ENCODE measurements around the gene CCDC74B. TPM values are rescaled to one million over a fixed set of nuclear protein-coding genes. Genes with fewer than 3 reads are reported as not detected.
"Not testable (repeated sequence)": the region's sequence is repeated elsewhere in the genome, so short reads cannot be mapped to it uniquely, and the experiment has no call there.

The CCDC74B gene
- total RNA-seq, 1 donor from 2014 or later: 10.9 TPM

DNA sequence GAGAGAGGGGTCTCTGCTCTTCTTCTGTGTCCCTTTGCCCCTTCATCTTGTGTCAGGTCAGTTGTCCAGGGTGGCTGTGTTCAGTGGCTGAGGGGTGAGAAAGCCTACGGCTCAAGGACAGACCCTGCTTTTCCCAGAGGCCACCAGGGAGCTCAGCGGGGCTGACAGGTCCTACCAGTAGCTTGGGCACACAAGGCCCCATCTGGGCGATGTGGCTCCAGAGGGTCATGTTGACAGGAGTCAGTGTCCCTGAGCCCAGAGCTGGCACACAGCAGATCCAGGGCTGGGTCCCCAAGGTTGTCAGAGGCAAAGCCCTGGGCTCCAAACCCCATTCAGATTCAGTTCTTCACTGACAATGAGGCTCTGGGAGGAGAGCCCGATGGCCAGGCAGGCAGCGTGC, 7.8 kb downstream of the CCDC74B start:
- H3K27ac Mint-ChIP-seq; H3K36me3 Mint-ChIP-seq (ENCODE audit: insufficient read depth); H3K4me3 Mint-ChIP-seq (ENCODE audit: low read depth); H3K4me1 Mint-ChIP-seq (ENCODE audit: low read depth); H3K9me3 Mint-ChIP-seq (ENCODE audit: low read depth); DNase-seq (ENCODE audit: low spot score, unreplicated experiment); H3K27me3 Mint-ChIP-seq: not testable (repeated sequence)

DNA sequence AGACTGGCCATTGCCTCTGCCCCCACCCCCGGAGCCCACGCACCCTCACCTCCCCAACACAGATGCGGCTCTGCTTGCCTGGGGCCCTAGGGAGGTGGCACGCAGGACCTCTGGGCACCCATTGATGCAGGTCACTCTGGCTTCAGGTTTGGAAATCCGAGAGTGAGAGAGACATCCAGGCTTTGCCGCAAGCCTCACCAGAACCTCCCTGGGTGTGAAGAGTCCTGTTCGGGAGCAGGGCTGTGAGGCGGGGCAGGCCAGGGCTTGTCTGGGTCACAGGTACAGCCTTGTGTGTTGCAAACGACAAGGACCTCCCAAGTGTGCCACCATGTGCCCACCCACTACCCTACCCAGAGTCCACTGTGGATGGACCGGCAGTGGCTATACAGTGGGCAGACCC, 8.4 kb downstream of the CCDC74B start:
- H3K4me1 Mint-ChIP-seq (ENCODE audit: low read depth); H3K36me3 Mint-ChIP-seq (ENCODE audit: insufficient read depth); H3K9me3 Mint-ChIP-seq (ENCODE audit: low read depth); H3K27me3 Mint-ChIP-seq; H3K4me3 Mint-ChIP-seq (ENCODE audit: low read depth); H3K27ac Mint-ChIP-seq: not testable (repeated sequence)
- DNase-seq (ENCODE audit: low spot score, unreplicated experiment): peak; percentile 6

DNA sequence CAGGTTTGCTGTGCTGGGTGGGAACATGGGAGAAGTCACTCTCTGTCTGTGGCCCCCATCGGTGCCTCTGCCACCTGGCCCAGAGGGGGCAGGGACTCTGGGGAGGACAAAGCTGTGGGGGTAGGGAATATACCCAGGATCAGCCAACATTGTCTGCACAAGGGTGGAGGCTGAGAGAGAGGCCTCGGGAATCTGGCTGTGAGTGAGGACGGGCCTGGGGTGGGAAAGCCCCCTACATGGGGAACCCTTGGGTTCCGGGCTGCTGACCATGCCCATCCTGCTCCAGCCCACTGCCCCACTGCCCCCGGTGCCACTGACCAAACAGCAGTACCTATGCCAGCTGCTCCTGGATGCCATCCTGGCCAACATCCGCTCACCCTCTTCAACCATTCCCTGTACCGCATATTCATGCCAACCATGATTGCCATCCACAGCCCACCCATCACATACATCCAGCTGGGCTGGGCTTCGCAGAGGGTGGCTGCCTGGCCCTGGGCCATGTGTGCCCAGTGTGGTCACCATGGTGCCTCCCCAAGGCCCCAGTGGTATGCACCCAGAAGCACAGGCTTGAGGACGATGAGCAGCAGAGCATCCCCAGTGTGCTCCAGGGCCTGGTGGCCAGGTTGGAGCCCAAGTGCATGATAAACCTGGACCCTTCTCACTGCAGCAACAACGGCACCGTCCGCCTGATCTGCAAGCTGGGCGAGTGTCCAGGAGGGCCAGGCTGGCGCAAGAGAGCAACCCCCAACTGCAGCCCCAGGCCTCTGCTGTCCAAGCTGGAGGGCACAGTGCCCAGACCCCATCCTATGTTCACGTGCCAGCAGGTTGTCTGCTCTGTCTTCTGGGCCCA, 9.0 kb downstream of the CCDC74B start:
- Mint-ChIP-seq H3K27me3 (no peaks in the 10 kb centered on the region), H3K27ac (no peak overlapping the region)

DNA sequence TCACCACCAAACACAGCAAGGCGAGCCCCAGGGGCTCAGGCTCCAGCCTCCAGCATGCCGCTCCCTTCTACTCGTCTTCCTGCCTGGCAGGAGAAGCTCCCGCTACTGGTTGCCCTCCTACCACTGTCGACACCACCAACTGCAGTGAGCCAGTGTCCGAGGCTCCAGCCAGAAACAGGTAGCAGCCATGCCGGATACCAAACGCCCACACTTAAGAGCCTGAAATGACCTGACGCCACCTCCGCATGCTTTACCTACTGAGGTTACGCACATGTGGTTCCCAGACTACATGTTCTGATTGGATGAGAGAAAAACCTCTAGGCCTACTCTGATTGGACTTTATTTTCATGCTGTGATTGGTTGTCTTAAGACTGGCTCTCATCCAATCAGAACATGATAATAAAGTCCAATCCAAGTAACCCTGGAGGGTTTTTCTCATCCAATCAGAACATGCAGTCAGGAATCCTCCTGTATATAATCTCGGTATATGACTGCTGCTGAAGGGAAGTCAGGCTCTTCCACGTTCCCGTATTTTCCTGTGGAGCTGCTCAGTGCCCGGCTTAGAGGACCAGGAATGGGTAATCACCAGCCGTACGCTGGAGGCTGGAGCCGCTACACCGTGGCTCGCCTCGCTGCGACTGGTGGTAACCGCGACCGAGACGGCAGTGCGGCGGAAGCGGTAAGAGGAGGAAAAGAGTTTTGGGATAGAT, 15.6 kb downstream of the CCDC74B start, which contains the start of gene POTEF:
POTEF (minus strand) TSS at position 103 of the 710 bp plus-strand sequence. CDS start 8,707 bp downstream, outside the sequence.
- peak within 1 kb of the TSS; percentile 98 for H3K4me3 Mint-ChIP-seq (ENCODE audit: low read depth)
- not testable (repeated sequence) for H3K9me3 Mint-ChIP-seq (ENCODE audit: low read depth); DNase-seq (ENCODE audit: low spot score, unreplicated experiment); H3K4me1 Mint-ChIP-seq (ENCODE audit: low read depth); H3K36me3 Mint-ChIP-seq (ENCODE audit: insufficient read depth); H3K27me3 Mint-ChIP-seq
- peak within 1 kb of the TSS; percentile 98 for H3K27ac Mint-ChIP-seq

More for the DNA sequence above, 9.0 kb downstream of the CCDC74B start:
- TF ChIP-seq, protein P1, sequence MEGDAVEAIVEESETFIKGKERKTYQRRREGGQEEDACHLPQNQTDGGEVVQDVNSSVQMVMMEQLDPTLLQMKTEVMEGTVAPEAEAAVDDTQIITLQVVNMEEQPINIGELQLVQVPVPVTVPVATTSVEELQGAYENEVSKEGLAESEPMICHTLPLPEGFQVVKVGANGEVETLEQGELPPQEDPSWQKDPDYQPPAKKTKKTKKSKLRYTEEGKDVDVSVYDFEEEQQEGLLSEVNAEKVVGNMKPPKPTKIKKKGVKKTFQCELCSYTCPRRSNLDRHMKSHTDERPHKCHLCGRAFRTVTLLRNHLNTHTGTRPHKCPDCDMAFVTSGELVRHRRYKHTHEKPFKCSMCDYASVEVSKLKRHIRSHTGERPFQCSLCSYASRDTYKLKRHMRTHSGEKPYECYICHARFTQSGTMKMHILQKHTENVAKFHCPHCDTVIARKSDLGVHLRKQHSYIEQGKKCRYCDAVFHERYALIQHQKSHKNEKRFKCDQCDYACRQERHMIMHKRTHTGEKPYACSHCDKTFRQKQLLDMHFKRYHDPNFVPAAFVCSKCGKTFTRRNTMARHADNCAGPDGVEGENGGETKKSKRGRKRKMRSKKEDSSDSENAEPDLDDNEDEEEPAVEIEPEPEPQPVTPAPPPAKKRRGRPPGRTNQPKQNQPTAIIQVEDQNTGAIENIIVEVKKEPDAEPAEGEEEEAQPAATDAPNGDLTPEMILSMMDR (IDR thresholded peaks at IDR 0.05; ENCODE audit: unreplicated experiment): no peak
- Mint-ChIP-seq H3K4me1 (ENCODE audit: low read depth) (no peaks in the 10 kb centered on the region), H3K4me3 (ENCODE audit: low read depth) (no peak overlapping the region), H3K36me3 (ENCODE audit: insufficient read depth) (no peaks in the 10 kb centered on the region), H3K9me3 (ENCODE audit: low read depth) (no peaks in the 10 kb centered on the region)
- peak; percentile 6 for DNase-seq (ENCODE audit: low spot score, unreplicated experiment)

DNA sequence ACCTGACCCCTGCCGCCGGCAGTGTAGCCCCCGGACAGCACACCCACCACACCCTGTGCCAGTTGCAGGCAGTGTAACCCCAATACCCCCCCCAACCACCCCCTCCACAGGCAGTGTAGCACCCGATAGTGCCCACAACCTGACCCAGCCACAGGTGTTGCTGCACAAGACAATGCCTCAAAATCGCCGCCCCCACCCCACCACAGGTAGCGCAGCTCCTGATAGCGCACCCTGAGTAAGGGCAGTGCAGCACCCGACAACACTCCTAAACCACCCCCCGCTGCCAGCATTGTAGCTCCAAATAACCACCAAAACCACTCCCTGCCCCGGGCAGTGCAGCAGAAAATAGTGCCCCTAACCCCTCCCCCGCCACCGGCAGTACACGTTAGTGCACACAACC, 16.4 kb downstream of the CCDC74B start:
- not testable (repeated sequence) for H3K36me3 Mint-ChIP-seq (ENCODE audit: insufficient read depth); H3K9me3 Mint-ChIP-seq (ENCODE audit: low read depth); DNase-seq (ENCODE audit: low spot score, unreplicated experiment)

DNA sequence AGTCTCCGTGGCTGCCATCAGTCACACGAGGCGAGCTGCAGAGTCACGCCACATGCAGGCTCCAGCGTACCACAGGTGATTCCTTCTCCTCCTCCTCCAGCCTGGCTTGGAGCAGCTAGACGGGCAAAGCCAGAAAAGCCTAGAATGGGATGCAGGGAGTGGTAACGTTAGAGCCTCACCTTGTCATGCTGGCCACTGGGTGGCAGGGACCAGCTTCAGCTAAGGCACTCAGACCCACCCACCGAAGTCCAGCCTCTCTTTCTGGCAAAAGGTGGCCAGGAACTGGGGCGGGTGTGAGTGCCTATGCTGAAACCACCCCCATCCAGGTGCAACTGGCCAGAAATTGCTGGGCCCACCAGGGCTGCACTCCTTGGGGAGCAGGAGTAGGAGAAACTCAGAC, 17.2 kb downstream of the CCDC74B start:
- H3K9me3 Mint-ChIP-seq (ENCODE audit: low read depth); H3K36me3 Mint-ChIP-seq (ENCODE audit: insufficient read depth); H3K27me3 Mint-ChIP-seq; DNase-seq (ENCODE audit: low spot score, unreplicated experiment); H3K4me1 Mint-ChIP-seq (ENCODE audit: low read depth); H3K27ac Mint-ChIP-seq: not testable (repeated sequence)
- H3K4me3 Mint-ChIP-seq (ENCODE audit: low read depth): peak overlapping the region; percentile 98
- TF ChIP-seq, protein P1 (IDR thresholded peaks at IDR 0.05; ENCODE audit: unreplicated experiment): peak; percentile 8

More for the DNA sequence above, 16.4 kb downstream of the CCDC74B start:
- H3K27me3 Mint-ChIP-seq; H3K4me1 Mint-ChIP-seq (ENCODE audit: low read depth); H3K27ac Mint-ChIP-seq: not testable (repeated sequence)
- peak overlapping the region; percentile 98 for H3K4me3 Mint-ChIP-seq (ENCODE audit: low read depth)

DNA sequence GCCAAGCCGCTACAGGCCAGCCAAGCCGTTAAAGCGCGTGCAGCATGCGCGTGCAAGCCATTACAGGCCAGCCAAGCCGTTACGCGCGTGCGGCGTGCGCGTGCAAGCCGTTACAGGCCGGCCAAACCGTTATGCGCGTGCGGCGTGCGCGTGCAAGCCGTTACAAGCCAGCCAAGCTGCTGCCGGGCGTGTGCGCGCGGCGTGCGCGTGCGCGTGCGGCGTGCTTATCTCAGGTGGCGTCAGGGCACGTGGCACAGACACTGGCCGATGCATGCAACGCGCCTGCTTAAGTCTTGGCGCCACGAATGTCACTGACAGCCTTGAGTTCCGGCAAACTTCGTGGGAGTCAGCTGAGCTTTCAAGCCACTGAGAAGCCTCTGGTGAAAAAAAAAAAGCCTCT, 24.0 kb downstream of the CCDC74B start:
- H3K36me3 Mint-ChIP-seq (ENCODE audit: insufficient read depth); H3K4me1 Mint-ChIP-seq (ENCODE audit: low read depth); H3K9me3 Mint-ChIP-seq (ENCODE audit: low read depth); DNase-seq (ENCODE audit: low spot score, unreplicated experiment); H3K4me3 Mint-ChIP-seq (ENCODE audit: low read depth); H3K27ac Mint-ChIP-seq; H3K27me3 Mint-ChIP-seq: not testable (repeated sequence)

DNA sequence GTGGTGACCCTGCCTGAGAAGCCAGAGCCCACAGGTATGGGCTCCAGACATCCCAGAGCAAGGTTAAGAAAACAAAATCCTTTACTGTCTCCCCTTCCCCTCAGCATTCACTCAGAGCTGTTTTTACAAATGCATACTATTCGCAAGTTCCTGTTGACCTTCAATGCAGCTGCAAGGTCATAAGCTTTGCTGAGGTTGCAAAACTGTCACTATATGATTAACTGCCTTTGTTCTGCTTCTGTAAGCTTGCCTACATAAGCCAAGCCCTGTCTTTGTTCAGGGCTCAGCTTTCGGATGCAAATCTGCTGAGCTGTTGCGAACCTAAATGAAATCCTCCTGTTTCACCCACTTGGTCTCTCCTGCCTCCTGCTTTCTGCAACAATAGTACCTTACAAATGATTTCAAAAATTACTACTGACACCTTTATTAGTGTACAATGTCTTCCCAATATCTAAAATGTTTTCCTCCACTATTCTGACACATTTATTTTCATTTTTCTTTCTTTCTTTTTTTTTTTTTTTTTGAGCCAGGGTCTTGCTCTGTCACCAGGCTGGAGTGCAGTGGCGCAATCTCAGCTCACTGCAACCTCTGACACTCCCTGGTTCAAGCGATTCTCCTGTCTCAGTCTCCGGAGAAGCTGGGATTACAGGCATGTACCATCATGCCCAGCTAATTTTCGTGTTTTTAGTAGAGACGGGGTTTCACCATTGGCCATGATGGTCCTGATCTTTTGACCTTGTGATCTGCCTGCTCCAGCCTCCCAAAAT, 42.1 kb downstream of the CCDC74B start:
- H3K27ac Mint-ChIP-seq: peak overlapping the region; percentile 80
- not testable (repeated sequence) for H3K4me1 Mint-ChIP-seq (ENCODE audit: low read depth); H3K4me3 Mint-ChIP-seq (ENCODE audit: low read depth); H3K36me3 Mint-ChIP-seq (ENCODE audit: insufficient read depth); H3K9me3 Mint-ChIP-seq (ENCODE audit: low read depth); DNase-seq (ENCODE audit: low spot score, unreplicated experiment); H3K27me3 Mint-ChIP-seq
